B cell (primary cell): Measurements from ENCODE around the gene FBXL13. TPM values are rescaled to one million over a fixed set of nuclear protein-coding genes. Genes with fewer than 3 reads are reported as not detected.
"Not testable (repeated sequence)": the region's sequence is repeated elsewhere in the genome, so short reads cannot be mapped to it uniquely, and the experiment has no call there.

Source experiments
- ATAC-seq: fragments of 200-7000 bp; cut with Tn5 transposase; one replicate; pipeline ENCODE4 v1.10.0; 2021; ENCODE audit warnings: low read depth, mild to moderate bottlenecking, moderate number of reproducible peaks, moderate library complexity
- CTCF ChIA-PET: fragments of 350-600 bp; sonication (Branson Sonifier 250); formaldehyde crosslinking; loops from one replicate; lab custom pipeline; 2021; ENCODE audit warnings: antibody characterized with exemption, inconsistent platforms; lab: Charles Lee
- POLR2A ChIA-PET: fragments of 350-600 bp; sonication (Branson Sonifier 250); formaldehyde crosslinking; loops from one replicate; lab custom pipeline; 2021; ENCODE audit warnings: antibody characterized with exemption; lab: Charles Lee
- DNase-seq: peaks from one replicate; pipeline ENCODE4 v3.0.0; 2013
- H2AFZ ChIP-seq: 2 replicates; pipeline ENCODE4 v1.6.1; 2012; ENCODE audit warnings: mild to moderate bottlenecking, low read depth, low read length; ENCODE audit not compliant: insufficient read depth, poor library complexity, severe bottlenecking
- H3K27ac ChIP-seq, 2 donors: 1 replicate in 1 of 2; 2 replicates in 1 of 2; pipeline ENCODE4 v1.5.1; 2012 to 2013; ENCODE audit warnings: low read length in 2 of 2, mild to moderate bottlenecking in 2 of 2, moderate library complexity in 1 of 2
- H3K27me3 ChIP-seq, 4 experiments: fragments of 200-600 bp in 1 of 4; sonication (generic) in 1 of 4; replicated peaks in 1 of 4; 1 replicate in 2 of 4; 2 replicates in 2 of 4; pipeline versions ENCODE4 v1.6.1 to v1.7.0; 2013 to 2016; ENCODE audit warnings: low read length in 3 of 4, mild to moderate bottlenecking in 2 of 4, mixed read lengths in 1 of 4, moderate library complexity in 1 of 4; ENCODE audit not compliant: insufficient read depth in 4 of 4, control insufficient read depth in 3 of 4; ENCODE audit errors: control extremely low read depth in 1 of 4
- H3K36me3 ChIP-seq, 2 experiments: replicated peaks in 1 of 2; 1 replicate in 1 of 2; 2 replicates in 1 of 2; pipeline versions ENCODE4 v1.6.1 to v1.7.1; 2013; ENCODE audit warnings: low read length in 1 of 2; ENCODE audit not compliant: insufficient read depth in 2 of 2, control insufficient read depth in 1 of 2; ENCODE audit errors: control extremely low read depth in 1 of 2, extremely low read depth in 1 of 2
- H3K4me1 ChIP-seq, 2 donors: fragments of 200-600 bp in 1 of 2; sonication (generic) in 1 of 2; 1 replicate in 1 of 2; 2 replicates in 1 of 2; pipeline versions ENCODE4 v1.5.1 to v1.6.1; 2013 to 2017; ENCODE audit warnings: low read length in 2 of 2; ENCODE audit not compliant: control insufficient read depth in 2 of 2, insufficient read depth in 2 of 2
- H3K4me2 ChIP-seq: replicated peaks from 2 replicates; pipeline ENCODE3; 2012; ENCODE audit warnings: mild to moderate bottlenecking, low read depth, low read length; ENCODE audit not compliant: poor library complexity, severe bottlenecking
- H3K4me3 ChIP-seq, 5 experiments: fragments of 200-600 bp in 1 of 5; sonication (generic) in 1 of 5; 1 replicate in 3 of 5; 2 replicates in 2 of 5; pipeline versions ENCODE4 v1.5.1 to v1.7.0; 2011 to 2016; ENCODE audit warnings: low read length in 4 of 5, mild to moderate bottlenecking in 4 of 5, low read depth in 2 of 5, control low read depth in 1 of 5, moderate library complexity in 1 of 5; ENCODE audit not compliant: insufficient read depth in 1 of 5; ENCODE audit errors: control extremely low read depth in 1 of 5, extremely low read depth in 1 of 5
- H3K79me2 ChIP-seq: fragments of 200-600 bp; sonication (generic); one replicate; pipeline ENCODE4 v1.6.0; 2016; ENCODE audit warnings: low read length; ENCODE audit not compliant: control insufficient read depth, insufficient read depth
- H3K9ac ChIP-seq: fragments of 200-600 bp; sonication (generic); 2 replicates; pipeline ENCODE4 v1.6.1; 2017; ENCODE audit warnings: mild to moderate bottlenecking, low read length, moderate library complexity
- H3K9me3 ChIP-seq, 3 donors: one replicate each; pipeline versions ENCODE4 v1.6.1 to v1.7.1; 2013; ENCODE audit warnings: low read length in 2 of 3; ENCODE audit not compliant: control insufficient read depth in 2 of 3, insufficient read depth in 1 of 3; ENCODE audit errors: control extremely low read depth in 1 of 3
- H4K20me1 ChIP-seq: 2 replicates; pipeline ENCODE4 v1.6.0; 2012; ENCODE audit warnings: mild to moderate bottlenecking, low read length; ENCODE audit not compliant: insufficient read depth, control insufficient read depth, poor library complexity, severe bottlenecking
- H3K27ac Mint-ChIP-seq: one replicate; pipeline ENCODE4 v1.8.0; 2021; ENCODE audit warnings: mixed read lengths
- H3K27me3 Mint-ChIP-seq: one replicate; pipeline ENCODE4 v1.8.0; 2021; ENCODE audit warnings: mixed read lengths
- H3K4me1 Mint-ChIP-seq: one replicate; pipeline ENCODE4 v1.8.0; 2021; ENCODE audit warnings: mixed read lengths
- H3K4me3 Mint-ChIP-seq: one replicate; pipeline ENCODE4 v1.8.0; 2021; ENCODE audit warnings: mixed read lengths
- H3K9me3 Mint-ChIP-seq: one replicate; pipeline ENCODE4 v1.8.0; 2022; ENCODE audit warnings: mixed read lengths; ENCODE audit not compliant: insufficient read depth
- CTCF ChIP-seq: fragments of 200-600 bp; IDR thresholded peaks from one replicate; pipeline ENCODE4 v1.8.0; 2022; ENCODE audit warnings: antibody characterized with exemption, mild to moderate bottlenecking
- EZH2 ChIP-seq: IDR thresholded peaks from 2 replicates; pipeline ENCODE4 v1.6.1; 2012; ENCODE audit warnings: borderline replicate concordance, low read depth, mild to moderate bottlenecking, moderate library complexity, low read length; ENCODE audit not compliant: insufficient read depth, poor library complexity, severe bottlenecking
- WGBS: methylation state at CpG from one replicate; pipeline ENCODE4 v1.1.5; 2013; ENCODE audit warnings: missing lambda C conversion rate; ENCODE audit not compliant: insufficient coverage; 5-methylcytosine and 5-hydroxymethylcytosine counted together
- intact Hi-C: fragments of 100-400 bp; cut with micrococcal nuclease; formaldehyde crosslinking; loops from one replicate; pipeline ENCODE4 v1.10.0; 2022
- polyA plus RNA-seq: library from polyadenylated mRNA; depleted of rRNA; stranded (reverse); fragments of >200 nt; gene quantifications from 2 replicates; pipeline ENCODE4 v1.2.3, GENCODE V29; 2012
- total RNA-seq, 2 donors: library from RNA; stranded (reverse); fragments of 120-200 nt in 1 of 2; gene quantifications; 1 replicate in 1 of 2; 2 replicates in 1 of 2; pipeline versions ENCODE4 v1.2.3 to v1.2.4, GENCODE V29; 2013 to 2022

Gene FBXL13
- total and polyA plus RNA-seq, 2 donors (not counting 1 experiment from before 2014, with no cell fraction given), result 0.22 to 4.0 TPM

GRCh38 chr7:102810916-102811315, 263.7 kb downstream of the FBXL13 start:
- no peaks in the 10 kb centered on the region for H3K79me2 ChIP-seq
- intact Hi-C loops, result no loop called here
- H3K27ac Mint-ChIP-seq, result no peak overlapping the region
- H3K4me2 ChIP-seq, result no peak overlapping the region
- ChIA-PET CTCF (interaction anchor here (0.9 kb wide), 1 partner anchor 10 kb away, joined by 3 read pairs; no protein-coding TSS in a partner anchor), POLR2A (no interaction called here)
- H3K27ac ChIP-seq, result no peak overlapping the region
- no peaks in the 10 kb centered on the region for H3K9me3 Mint-ChIP-seq
- no peaks in the 10 kb centered on the region for H3K36me3 ChIP-seq
- H3K4me1 Mint-ChIP-seq, result no peaks in the 10 kb centered on the region
- H3K9ac ChIP-seq, result no peak overlapping the region
- H3K4me1 ChIP-seq, result no peaks in the 10 kb centered on the region
- no peak for ATAC-seq
- H3K9me3 ChIP-seq, result no peaks in the 10 kb centered on the region
- no peaks in the 10 kb centered on the region for H3K27me3 ChIP-seq
- DNase-seq, result no peak
- no peaks in the 10 kb centered on the region for H4K20me1 ChIP-seq
- TF ChIP-seq CTCF, result no peak
- TF ChIP-seq EZH2, result no peak
- no peaks in the 10 kb centered on the region for H3K27me3 Mint-ChIP-seq
- H3K4me3 ChIP-seq, result no peak overlapping the region
- H3K4me3 Mint-ChIP-seq, result no peak overlapping the region
- H2AFZ ChIP-seq, result no peak overlapping the region

- Histone ChIP-seq H3K4me3 (no peak overlapping the region), H3K9me3 (no peaks in the 10 kb centered on the region), H2AFZ (no peak overlapping the region), H4K20me1 (no peaks in the 10 kb centered on the region), H3K27ac (no peak overlapping the region), H3K4me2 (no peak overlapping the region), H3K27me3 (no peaks in the 10 kb centered on the region), H3K4me1 (no peaks in the 10 kb centered on the region), H3K79me2 (no peaks in the 10 kb centered on the region), H3K9ac (no peak overlapping the region), H3K36me3 (no peaks in the 10 kb centered on the region)
- WGBS, result 100% methylated on average over 6 of the region's 7 CpGs
- H3K9me3 Mint-ChIP-seq, result peaks cover 5% of the 10 kb centered on the region
- ChIA-PET POLR2A (interaction anchor here (0.7 kb wide), 1 partner anchor 301 kb away, joined by 3 read pairs; no protein-coding TSS in a partner anchor), CTCF (interaction anchor here (0.5 kb wide), 1 partner anchor 255 kb away, joined by 6 read pairs; no protein-coding TSS in a partner anchor)
- intact Hi-C loops, result no loop called here
- no peak overlapping the region for H3K4me3 Mint-ChIP-seq
- ATAC-seq (no peak), DNase-seq (no peak)
- no peak overlapping the region for H3K27ac Mint-ChIP-seq
- H3K27me3 Mint-ChIP-seq, result no peaks in the 10 kb centered on the region
- TF ChIP-seq EZH2 (no peak), CTCF (no peak)
- no peaks in the 10 kb centered on the region for H3K4me1 Mint-ChIP-seq
Measured at GRCh38 chr7:102806613-102807012, 268.0 kb downstream of the FBXL13 start.

GRCh38 chr7:102795987-102796595, 278.5 kb downstream of the FBXL13 start:
- H3K27me3 Mint-ChIP-seq, H2AFZ ChIP-seq, H3K4me2 ChIP-seq, H3K4me1 Mint-ChIP-seq, CTCF ChIA-PET, H3K9me3 ChIP-seq, ATAC-seq, H3K36me3 ChIP-seq, DNase-seq, H3K9ac ChIP-seq, H3K9me3 Mint-ChIP-seq, H3K4me3 Mint-ChIP-seq, POLR2A ChIA-PET, H3K27ac Mint-ChIP-seq, H3K79me2 ChIP-seq, H3K27ac ChIP-seq, H3K4me1 ChIP-seq, H3K27me3 ChIP-seq, H4K20me1 ChIP-seq, H3K4me3 ChIP-seq, intact Hi-C loops: not testable (repeated sequence)
- WGBS, result no CpG with 5 or more reads among the region's 6 CpGs
